ELR (cell line): Measurements from ENCODE around the gene NCBP3.
A peak's percentile ranks its signal among the peaks of the same experiment; 100 is the strongest.
"Not testable (repeated sequence)": the region's sequence is repeated elsewhere in the genome, so short reads cannot be mapped to it uniquely, and the experiment has no call there.

Experiments used
- DNase-seq: peaks from one replicate; pipeline ENCODE4 v3.0.0-alpha.2; 2015; ENCODE audit warnings: low read depth

The NCBP3 gene

DNA sequence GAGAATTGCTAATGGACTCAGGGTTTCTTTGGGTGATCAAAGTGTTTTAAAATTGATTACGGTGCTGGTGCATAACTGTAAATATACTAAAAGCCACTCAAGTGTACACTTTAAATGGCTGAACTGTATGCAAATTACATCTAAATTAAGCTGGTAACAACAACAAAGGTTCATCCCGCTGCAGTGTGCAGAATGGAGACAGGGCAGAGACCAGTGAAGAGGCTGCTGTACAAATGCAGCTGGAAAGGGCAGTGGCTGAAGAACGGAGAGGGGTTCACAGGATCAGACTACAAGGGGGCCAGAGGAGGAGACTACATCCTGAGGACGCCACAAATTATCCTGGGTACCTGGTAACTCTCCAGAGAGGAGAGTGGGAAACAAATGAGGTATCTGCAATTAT, 36.0 kb downstream of the NCBP3 start:
- no peak for DNase-seq

- no peak for DNase-seq
These were observed 36.9 kb downstream of the NCBP3 start for GRCh38 chr17:3809135-3809534.

DNA sequence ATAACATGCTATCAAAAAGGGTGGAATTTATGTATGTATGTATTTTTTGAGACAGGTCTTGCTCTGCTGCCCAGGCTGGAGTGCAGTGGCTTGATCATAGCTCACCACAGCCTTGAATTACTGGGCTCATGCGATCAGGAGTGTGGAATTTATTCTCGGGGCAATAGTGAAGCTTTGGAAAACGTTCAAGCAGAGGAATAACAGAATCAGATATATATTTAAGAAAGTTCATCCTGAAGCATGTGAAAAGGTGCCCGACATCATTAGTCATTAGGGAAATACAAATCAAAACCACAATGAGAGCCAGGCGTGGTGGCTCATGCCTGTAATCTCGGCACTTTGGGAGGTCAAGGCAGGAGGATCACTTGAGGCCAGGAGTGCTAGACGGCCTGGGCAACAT, 37.3 kb downstream of the NCBP3 start:
- DNase-seq, result peak; percentile 59

DNA sequence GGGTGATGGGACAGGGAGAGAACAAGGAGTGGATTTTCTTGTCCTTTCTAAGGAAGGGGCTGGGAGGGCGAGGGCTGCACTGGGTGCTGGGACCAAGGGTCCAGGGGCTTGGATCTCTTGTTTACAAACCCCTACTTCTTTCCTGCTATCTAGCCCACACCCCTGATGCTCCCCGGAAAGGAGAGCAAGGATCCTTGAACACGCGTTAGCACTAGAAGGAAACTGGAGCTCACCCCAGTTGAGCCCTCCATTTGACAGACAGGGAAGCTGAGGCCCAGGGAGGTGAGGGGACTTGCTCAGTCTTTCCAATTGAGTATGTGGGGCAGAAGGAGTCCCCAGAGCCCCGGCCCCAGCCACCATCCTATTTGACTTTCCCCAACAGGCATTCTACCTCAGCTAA, 40.5 kb downstream of the NCBP3 start:
- no peak for DNase-seq

- peak; percentile 69 for DNase-seq
These were observed 41.5 kb downstream of the NCBP3 start for GRCh38 chr17:3804503-3804931.

GRCh38 chr17:3803308-3803640, 42.8 kb downstream of the NCBP3 start:
- peak; percentile 25 for DNase-seq

DNA sequence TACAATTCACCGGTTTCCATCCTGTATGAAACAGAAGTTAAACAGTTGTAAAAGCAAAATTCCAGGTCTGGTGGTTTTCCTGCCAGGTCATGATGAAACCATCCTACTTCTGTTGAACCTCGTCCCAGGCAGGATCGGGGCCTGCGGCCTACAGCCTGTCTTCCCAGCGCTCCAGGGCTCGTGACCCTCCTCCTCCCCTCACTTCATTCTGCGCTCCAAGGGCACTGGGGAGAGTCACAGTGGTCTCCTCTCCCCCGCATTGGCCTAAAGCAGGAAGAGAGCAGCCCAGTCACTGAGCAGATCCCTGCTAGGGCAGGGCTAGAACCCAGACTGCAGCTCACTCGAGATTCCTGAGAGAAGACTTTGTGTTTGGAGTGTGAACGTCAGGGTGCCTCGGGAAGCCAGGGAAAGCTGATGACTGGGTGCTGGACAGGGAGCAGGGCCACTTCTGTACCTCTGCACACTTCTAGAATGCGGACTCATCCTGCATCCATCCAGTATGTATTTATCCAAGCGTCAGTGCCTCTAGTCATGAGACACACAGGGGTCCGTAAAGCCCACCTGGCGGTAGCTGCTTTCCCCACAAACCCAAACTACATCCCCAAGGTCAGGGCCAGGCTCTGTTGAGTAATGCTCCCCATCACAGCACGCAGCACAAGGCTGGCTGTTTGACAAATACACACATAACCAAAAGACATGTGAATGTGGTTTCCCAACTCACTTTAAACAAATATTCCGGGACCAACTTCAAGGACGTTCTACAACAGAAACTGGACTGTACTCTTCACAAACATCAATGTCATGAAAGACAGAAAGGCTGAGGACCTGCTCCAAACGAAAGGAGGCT, 43.4 kb downstream of the NCBP3 start:
- peak; percentile 94 for DNase-seq

DNA sequence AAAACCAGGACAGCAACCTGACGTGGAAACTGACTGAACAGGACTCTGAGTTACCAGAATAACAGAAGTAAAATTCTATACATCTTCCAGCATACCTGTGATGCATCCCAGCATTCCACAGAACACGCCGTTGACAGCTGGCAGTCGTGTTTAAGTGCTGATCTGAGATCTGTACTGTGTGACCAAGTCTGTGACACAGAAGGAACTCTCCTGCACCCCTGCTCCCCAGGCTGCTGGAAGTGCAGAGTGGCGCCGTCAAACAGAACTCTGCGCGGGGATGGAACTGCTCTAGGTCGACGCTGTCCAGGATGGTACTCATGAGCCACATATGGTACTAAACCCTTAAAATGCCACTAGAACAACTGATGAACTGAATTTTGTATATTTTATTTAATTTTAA, 44.3 kb downstream of the NCBP3 start:
- DNase-seq, result no peak

GRCh38 chr17:3801347-3801746, 44.7 kb downstream of the NCBP3 start:
- DNase-seq, result no peak

DNA sequence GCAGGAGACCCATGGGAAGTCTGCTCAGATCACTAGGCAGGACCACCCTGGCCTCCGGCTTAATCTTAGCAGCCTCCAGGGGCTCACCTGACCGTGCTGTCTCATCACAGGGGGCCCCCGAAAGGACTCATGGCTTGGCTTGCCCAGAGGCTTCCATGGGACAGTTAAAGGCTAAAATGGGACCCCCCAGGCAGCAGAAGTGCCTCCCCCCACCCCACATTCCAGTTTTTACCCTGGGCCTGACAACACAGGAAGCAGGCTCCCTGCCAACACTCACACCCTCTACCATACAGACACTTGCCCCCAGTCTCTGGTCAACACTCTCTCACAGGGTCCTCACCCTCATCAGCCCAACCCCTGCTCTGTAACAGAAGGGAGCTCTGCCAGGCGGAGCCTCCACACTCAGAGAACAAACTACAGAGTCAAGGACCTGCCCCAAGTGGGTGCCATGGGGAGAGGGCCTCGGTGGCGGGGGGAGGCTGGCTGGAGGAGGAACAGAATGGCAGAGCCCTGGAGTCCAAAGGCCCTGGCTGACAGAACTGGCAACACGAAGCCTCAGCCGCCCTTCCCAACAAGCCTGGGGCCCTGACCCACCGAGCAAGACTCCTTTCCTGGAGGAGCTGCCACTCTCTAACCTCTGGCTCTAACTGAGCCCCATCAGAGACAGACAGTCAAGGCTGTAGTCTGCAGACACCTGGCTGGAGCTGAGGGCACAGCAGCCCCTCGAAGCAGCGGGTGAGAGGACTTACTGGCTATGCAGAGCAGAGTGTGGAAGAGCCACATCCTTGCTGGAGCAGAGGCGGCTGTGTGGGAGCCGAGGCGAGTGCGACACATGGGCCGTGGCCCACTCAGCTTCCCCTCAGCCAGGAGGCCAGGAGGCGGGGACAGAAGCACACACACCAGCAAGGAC, 45.4 kb downstream of the NCBP3 start, which contains the start of gene ITGAE:
Gene ITGAE, minus strand, starts transcription at position 827 of the 910 bp plus-strand sequence. Its CDS starts 44 bp downstream, at position 783.
- DNase-seq, result no peak

- no peak for DNase-seq
These were observed 46.7 kb downstream of the NCBP3 start for GRCh38 chr17:3799181-3799945.

DNA sequence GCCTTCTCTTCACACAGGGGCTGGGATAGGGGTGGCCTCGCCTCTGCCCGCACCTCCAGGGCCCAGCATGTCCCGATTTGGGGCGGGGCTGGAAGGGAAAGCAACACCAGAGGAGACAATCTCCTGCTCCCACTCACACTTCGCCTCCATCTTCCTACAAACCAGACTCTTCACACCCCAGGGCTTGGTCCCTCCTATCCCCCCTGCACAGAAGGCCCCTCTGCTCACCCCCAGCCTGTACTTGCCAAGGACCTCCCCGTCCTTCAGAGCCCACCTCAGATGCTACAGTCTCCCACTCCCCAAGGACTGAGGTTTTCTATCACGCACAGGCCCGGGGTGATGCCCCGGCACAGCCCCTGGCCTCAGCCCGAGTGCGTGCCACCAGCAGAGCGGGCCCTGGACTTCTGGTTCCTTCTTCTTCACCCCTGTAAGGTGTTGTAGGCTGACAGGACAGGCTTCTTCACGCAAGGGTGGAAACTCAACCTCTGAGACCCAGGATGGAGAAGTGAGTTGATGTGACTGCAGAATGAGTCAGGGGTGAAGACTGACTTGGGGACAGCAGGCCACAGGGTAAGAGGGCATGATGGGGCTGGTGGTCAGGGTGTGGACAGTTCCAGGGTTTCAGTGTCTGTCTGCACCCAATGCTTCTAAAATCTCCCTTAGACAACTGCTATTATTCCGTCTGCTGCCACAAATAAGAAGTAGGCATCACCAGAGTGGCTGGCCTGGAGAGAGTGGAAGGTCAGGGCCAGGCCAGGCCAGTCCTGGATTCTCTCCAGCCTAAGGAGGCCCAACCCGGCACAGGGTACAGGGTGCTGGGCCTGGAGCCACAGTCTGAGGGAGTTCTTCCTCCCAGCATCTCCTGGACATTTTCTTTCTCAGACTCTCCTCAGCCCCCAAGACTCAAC, 47.5 kb downstream of the NCBP3 start:
- DNase-seq, result peak; percentile 36

DNA sequence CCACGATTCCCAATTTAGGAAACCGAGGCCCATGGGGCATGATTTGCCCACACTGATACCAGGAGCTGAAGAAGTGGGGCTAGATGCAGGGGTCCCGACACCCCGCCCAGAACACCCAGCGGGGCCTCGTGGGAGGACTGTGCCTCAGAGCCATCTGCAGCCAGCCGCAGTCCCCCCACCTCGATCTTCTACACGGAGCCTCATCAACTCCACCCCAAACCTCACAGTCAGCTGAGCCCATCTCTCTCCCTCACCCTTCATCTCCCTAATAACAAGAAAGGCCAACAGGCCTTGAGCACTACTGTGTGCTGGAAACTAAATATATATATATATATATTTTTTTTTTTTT, 49.2 kb downstream of the NCBP3 start:
- DNase-seq, result no peak

DNA sequence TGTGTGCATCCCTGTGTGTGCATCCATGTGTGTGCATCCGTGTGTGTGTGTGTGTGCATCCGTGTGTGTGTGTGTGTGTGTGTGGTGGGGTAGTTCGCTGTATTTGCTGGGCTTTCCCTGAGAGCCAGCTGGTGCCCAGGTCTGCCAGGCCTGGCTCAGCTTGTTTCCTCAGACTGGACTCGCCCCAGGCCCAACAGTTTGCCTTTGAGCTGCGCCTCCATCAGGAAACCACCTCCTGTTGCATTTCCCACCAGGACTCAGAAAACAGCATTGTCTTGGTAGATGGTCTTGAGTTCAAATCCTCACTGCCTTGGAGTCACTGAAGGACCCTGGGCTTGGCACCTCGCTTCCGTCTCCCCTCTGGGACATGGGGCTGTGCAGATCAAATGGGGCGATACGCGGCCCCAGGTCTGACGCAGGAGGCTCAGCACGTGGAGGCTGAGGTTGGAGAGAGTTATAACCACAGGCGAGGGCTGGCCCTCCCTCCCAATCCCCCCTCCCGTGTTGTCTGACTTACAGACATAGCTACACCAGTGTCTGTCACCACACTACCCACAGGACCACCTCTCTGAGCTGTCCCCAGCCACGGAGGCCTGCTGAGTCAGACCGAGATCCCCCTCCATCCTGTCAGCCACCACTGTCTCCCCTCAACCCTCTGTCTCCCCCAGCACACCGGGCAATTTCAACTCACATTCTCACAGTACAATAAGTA, 49.8 kb downstream of the NCBP3 start:
- DNase-seq, result no peak

GRCh38 chr17:3795390-3796102, 50.5 kb downstream of the NCBP3 start:
- no peak for DNase-seq

DNA sequence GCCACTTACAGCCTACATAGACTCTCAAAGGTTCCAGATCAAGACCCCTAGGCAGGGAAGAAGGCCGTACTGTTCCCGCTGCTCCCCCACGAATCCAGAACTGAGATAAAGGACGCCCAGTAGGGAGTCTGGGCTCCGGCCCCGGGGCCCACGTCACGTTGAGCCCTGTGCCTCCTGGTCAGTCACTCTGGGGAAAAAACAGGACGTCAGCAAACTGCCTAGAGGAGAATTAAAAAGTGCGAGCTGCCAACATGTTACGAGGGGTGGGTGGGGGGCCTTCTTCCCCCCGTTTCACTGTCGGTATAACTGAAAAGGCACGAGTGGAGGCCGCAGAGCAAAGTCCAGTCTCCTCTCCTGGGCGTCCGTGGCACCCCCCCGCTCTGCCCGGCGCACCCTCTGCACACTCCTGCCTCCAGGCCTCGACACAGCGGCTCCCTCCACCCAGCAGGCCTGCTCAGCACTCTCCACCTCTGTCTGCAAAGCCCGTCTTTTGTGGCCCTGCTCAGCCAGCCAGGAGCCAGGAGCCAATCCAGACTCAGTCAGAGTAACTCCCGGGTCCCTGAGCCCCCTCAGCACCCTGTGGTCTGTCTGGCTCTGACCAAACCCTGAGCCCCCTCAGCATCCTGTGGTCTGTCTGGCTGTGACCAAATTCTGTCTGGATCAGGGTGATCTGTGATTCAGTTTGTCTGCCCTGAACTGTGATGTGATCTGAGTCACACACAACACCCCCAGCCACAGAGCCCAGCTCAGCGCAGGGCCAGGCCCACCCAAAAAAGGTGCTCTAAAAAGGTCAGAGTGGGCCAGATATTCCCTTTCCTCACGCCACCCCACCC, 51.3 kb downstream of the NCBP3 start:
- peak; percentile 79 for DNase-seq

DNA sequence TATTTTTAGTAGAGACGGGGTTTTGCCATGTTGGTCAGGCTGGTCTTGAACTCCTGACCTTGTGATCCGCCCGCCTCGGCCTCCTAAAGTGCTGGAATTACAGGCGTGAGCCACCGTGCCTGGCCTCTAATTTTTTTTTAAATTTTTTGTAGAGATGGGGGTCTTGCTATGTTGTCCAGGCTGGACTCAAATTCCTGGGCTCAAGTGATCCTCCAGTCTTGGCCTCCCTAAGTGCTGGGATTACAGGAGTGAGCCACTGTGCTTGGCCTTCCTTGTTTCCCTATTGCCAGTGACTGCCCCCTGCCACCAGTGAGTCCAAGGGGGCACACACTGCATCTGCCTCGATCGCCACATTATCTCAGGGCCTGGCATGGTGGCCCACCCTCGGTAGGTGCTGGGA, 51.9 kb downstream of the NCBP3 start:
- not testable (repeated sequence) for DNase-seq

GRCh38 chr17:3793258-3793657, 52.8 kb downstream of the NCBP3 start:
- not testable (repeated sequence) for DNase-seq

GRCh38 chr17:3792481-3792880, 53.6 kb downstream of the NCBP3 start:
- DNase-seq, result no peak
